Chondrocyte (in vitro differentiated cells): ENCODE data around the gene ADM. TPM values are rescaled to one million over a fixed set of nuclear protein-coding genes. Genes with fewer than 3 reads are reported as not detected.

Source experiments
- DNase-seq: peaks from one replicate; pipeline ENCODE4 v3.0.0; 2021; ENCODE audit warnings: mixed read lengths, low spot score
- H3K27ac Mint-ChIP-seq: one replicate; pipeline ENCODE4 v1.8.0; 2021; ENCODE audit warnings: mild to moderate bottlenecking, moderate library complexity, mixed read lengths; ENCODE audit not compliant: unreplicated experiment
- H3K27me3 Mint-ChIP-seq: 2 replicates; pipeline ENCODE4 v1.8.0; 2021; ENCODE audit warnings: low read depth, mixed read lengths
- H3K36me3 Mint-ChIP-seq: 2 replicates; pipeline ENCODE4 v1.8.0; 2021; ENCODE audit warnings: low read depth, mixed read lengths
- H3K4me1 Mint-ChIP-seq: 2 replicates; pipeline ENCODE4 v1.8.0; 2021; ENCODE audit warnings: low read depth, mild to moderate bottlenecking, mixed read lengths
- H3K4me3 Mint-ChIP-seq: one replicate; pipeline ENCODE4 v1.8.0; 2021; ENCODE audit warnings: mild to moderate bottlenecking, moderate library complexity, mixed read lengths; ENCODE audit not compliant: unreplicated experiment
- H3K9me3 Mint-ChIP-seq: 2 replicates; pipeline ENCODE4 v1.8.0; 2021; ENCODE audit warnings: low read depth, mixed read lengths
- CTCF ChIP-seq: fragments of 200-600 bp; sonication (generic); IDR thresholded peaks from 2 replicates; pipeline ENCODE4 v1.5.0; 2021; ENCODE audit warnings: antibody characterized with exemption, mild to moderate bottlenecking, moderate library complexity
- total RNA-seq: library from RNA; stranded (reverse); gene quantifications from 3 replicates; pipeline ENCODE4 v1.2.1, GENCODE V29; 2021

Gene ADM
- total RNA-seq, 1 donor from 2014 or later, result 53.8 TPM

GRCh38 chr11:10303558-10304363 is 1.1 kb upstream of the ADM start:
- H3K9me3 Mint-ChIP-seq, result no peaks in the 10 kb centered on the region
- peak overlapping the region; percentile 99 for H3K4me3 Mint-ChIP-seq
- TF ChIP-seq CTCF, result no peak
- H3K27ac Mint-ChIP-seq, result peak overlapping the region; percentile 100
- no peaks in the 10 kb centered on the region for H3K27me3 Mint-ChIP-seq
- H3K36me3 Mint-ChIP-seq, result peaks cover 9% of the 10 kb centered on the region
- H3K4me1 Mint-ChIP-seq, result peaks cover 54% of the 10 kb centered on the region
- no peak for DNase-seq

GRCh38 chr11:10305262-10305963 is 540 bp downstream of the ADM start:
- no peak for DNase-seq
- peak overlapping the region; percentile 99 for H3K4me3 Mint-ChIP-seq
- H3K9me3 Mint-ChIP-seq, result no peaks in the 10 kb centered on the region
- no peaks in the 10 kb centered on the region for H3K27me3 Mint-ChIP-seq
- peaks cover 9% of the 10 kb centered on the region for H3K36me3 Mint-ChIP-seq
- no peak for TF ChIP-seq CTCF
- H3K4me1 Mint-ChIP-seq, result peaks cover 69% of the 10 kb centered on the region
- peak overlapping the region; percentile 94 for H3K27ac Mint-ChIP-seq

- no peaks in the 10 kb centered on the region for H3K9me3 Mint-ChIP-seq
- peaks cover 9% of the 10 kb centered on the region for H3K36me3 Mint-ChIP-seq
- no peak for DNase-seq
- H3K4me3 Mint-ChIP-seq, result peak overlapping the region; percentile 99
- H3K27ac Mint-ChIP-seq, result peak overlapping the region; percentile 94
- H3K27me3 Mint-ChIP-seq, result no peaks in the 10 kb centered on the region
- peaks cover 65% of the 10 kb centered on the region for H3K4me1 Mint-ChIP-seq
- TF ChIP-seq CTCF, result peak; percentile 19
These were observed 1.4 kb downstream of the ADM start for GRCh38 chr11:10305964-10306918.

DNA sequence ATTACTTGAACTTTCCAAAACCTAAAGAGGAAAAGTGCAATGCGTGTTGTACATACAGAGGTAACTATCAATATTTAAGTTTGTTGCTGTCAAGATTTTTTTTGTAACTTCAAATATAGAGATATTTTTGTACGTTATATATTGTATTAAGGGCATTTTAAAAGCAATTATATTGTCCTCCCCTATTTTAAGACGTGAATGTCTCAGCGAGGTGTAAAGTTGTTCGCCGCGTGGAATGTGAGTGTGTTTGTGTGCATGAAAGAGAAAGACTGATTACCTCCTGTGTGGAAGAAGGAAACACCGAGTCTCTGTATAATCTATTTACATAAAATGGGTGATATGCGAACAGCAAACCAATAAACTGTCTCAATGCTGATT is 2.1 kb downstream of the ADM start:
- Mint-ChIP-seq H3K36me3 (peaks cover 9% of the 10 kb centered on the region), H3K9me3 (no peaks in the 10 kb centered on the region), H3K4me3 (peak overlapping the region; percentile 99), H3K27ac (peak overlapping the region; percentile 94), H3K4me1 (peaks cover 60% of the 10 kb centered on the region), H3K27me3 (no peaks in the 10 kb centered on the region)
- DNase-seq, result no peak
- TF ChIP-seq CTCF, result no peak
